Limb (tissue), 2 donors: Measurements from ENCODE around the gene C13orf42.

ENCODE experiments used
- DNase-seq, 2 donors: peaks; one replicate each; pipeline ENCODE4 v3.0.0-alpha.2; 2016; ENCODE audit errors: extremely low spot score in 2 of 2

Gene C13orf42

DNA sequence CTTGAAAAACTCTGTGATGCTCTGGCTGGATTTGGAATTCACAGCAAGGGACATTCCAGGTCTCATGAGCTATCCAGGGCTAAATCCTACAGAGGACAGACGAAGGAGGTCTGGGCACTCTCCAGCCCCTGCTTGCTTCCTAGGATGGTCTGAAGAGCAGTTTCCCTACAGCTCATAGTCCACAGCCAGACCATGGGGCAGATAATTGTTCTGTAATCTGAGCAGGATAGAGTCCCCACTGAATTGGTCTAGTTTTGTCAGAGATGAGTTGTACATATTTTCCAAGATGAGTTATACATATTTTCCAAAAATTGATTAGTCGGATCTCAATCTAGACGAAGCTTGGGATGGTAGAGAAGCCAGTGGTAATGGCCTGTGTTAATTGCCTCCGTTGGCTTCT is 75.6 kb downstream of the C13orf42 start:
- no peak for DNase-seq

GRCh38 chr13:51034906-51035305 is 76.2 kb downstream of the C13orf42 start:
- no peak for DNase-seq

DNA sequence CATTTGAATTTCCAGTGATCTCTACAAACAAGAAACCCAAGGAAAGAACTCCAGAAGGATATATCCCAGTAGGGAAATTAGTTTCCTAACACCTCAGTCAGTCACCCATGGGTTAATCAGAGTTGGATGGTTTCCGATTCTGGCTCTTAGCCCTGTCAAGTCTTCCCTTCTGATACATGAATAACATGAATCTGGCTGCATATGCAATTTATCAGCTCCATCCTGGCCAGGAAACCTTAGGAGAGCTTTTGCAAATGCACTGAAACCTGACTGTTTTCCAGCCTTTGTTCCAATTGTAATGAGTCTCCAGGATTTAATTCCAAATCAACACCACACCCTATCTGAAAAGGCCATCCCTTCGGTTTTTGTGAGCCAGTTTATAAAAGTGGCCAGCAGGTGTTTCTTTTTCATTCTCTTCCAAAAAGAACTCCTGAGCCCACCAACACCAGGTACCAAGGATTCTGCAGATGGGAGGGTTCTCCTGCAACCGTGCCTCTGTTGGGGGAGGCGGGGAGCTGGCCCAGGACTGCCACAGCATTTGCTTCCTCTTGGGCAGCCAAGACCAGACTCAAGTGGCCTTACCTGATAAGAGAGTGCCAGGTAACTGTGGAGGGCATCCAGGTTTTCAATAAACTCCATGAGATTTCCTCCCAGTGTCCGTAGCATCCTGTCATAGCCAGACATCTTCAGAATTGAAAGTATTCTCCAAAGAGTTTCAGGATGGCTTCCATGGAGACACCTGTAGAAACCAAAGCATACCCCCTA is 77.5 kb downstream of the C13orf42 start:
- DNase-seq: peak in 1 of 2 donors; percentile 17

GRCh38 chr13:51032831-51033230 is 78.2 kb downstream of the C13orf42 start:
- DNase-seq: no peak
